ENCODE results near the gene RBM26. TPM values are rescaled to one million over a fixed set of nuclear protein-coding genes. Genes with fewer than 3 reads are reported as not detected.
"Not testable (repeated sequence)": the region's sequence is repeated elsewhere in the genome, so short reads cannot be mapped to it uniquely, and the experiment has no call there.

The RBM26 gene
- total RNA-seq, 1 experiment from 2014 or later, result 27.6 TPM

- DNase-seq (ENCODE audit: low spot score), result no peak
Measured at GRCh38 chr13:79281339-79281747, 124.7 kb downstream of the RBM26 start.

- DNase-seq (ENCODE audit: low spot score), result not testable (repeated sequence)
Measured at GRCh38 chr13:79279735-79280134, 126.3 kb downstream of the RBM26 start.

GRCh38 chr13:79273045-79273444, 133.0 kb downstream of the RBM26 start:
- DNase-seq (ENCODE audit: low spot score), result no peak

- DNase-seq (ENCODE audit: low spot score), result no peak
Measured at GRCh38 chr13:79271616-79272015, 134.4 kb downstream of the RBM26 start.

- no peak for DNase-seq (ENCODE audit: low spot score)
Measured at GRCh38 chr13:79270859-79271258, 135.2 kb downstream of the RBM26 start.

Other genes starting within 250 kb of the RBM26 start
- gene NDFIP2, start 74.9 kb upstream of the RBM26 start, total RNA-seq (2014; rRNA removed; shearing (Covaris generic)), result 28.5 and 33.8 TPM in 2 replicates